GM18520 (cell line): ENCODE data around the gene OR2AE1.
"Not testable (repeated sequence)": the region's sequence is repeated elsewhere in the genome, so short reads cannot be mapped to it uniquely, and the experiment has no call there.

Experiments used
- ATAC-seq: cut with Tn5 transposase; IDR thresholded peaks from one replicate; pipeline ENCODE4 v1.9.1; 2021; ENCODE audit not compliant: unreplicated experiment

Gene OR2AE1, protein sequence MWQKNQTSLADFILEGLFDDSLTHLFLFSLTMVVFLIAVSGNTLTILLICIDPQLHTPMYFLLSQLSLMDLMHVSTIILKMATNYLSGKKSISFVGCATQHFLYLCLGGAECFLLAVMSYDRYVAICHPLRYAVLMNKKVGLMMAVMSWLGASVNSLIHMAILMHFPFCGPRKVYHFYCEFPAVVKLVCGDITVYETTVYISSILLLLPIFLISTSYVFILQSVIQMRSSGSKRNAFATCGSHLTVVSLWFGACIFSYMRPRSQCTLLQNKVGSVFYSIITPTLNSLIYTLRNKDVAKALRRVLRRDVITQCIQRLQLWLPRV

GRCh38 chr7:99876933-99877332, at the start of gene OR2AE1:
Gene OR2AE1, minus strand, starts transcription at chr7:99877033. Its CDS starts 0 bp downstream, at chr7:99877033.
- no peak for ATAC-seq

GRCh38 chr7:99926321-99926720, 49.5 kb upstream of the OR2AE1 start:
- no peak for ATAC-seq

DNA sequence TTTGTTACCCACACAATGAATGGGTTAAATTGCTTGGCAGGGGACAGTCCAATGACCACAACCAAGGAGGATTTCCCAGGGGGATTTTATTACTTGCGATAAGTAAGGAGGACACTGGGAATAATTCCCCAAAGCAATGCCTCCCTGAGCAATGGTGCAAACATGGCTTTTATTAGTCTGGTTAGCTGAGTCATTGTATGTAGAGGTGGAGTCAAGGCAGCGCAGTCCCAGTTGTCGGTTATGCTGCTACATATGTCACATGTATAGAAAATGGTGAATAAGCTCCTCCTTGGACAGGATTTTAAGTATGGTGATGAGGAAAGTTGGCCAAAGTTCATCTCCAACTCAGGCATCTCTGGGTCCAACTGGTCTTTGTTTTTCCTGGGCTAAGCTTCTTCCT, 46.4 kb upstream of the OR2AE1 start:
- ATAC-seq: no peak

DNA sequence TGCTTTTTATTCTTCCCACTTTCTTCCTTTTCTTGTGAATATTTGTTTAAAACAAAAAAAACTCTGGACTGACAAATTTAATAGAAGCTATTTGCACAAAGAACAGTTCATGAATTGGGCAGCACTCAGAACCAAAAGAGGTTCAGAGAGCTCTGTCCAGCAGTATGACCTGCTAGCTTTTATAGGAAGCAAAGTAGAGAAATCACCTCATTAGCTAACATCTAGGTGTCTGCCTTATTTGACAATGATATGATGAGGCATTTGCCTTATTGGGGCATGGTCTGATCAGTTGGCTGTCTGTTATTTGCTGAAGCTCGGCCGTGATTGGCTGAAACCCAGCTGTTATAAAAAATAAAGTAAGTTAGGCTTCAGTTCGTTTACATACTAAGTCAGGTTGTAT, 43.3 kb upstream of the OR2AE1 start:
- no peak for ATAC-seq

DNA sequence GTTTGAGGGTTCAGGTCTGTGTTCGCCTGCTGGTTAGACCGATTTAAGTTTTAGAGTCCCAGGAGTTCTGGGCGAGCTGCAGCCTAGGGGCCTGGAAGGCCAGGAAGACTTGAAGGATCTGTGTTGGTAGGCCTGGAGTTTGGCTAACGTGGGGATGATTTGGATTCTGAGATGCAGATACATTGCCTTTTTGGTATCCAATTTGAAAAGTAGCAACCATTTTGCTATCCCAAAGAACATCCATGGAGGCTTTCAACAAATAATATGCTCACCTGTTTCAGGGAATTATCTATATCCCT, 42.9 kb upstream of the OR2AE1 start:
- no peak for ATAC-seq

GRCh38 chr7:99918959-99919813, 42.4 kb upstream of the OR2AE1 start, which contains the start of gene TRIM4:
Gene TRIM4, minus strand, starts transcription at chr7:99919530. Its CDS starts 129 bp downstream, at chr7:99919401.
- ATAC-seq: peak; percentile 79

GRCh38 chr7:99910976-99911375, 34.1 kb upstream of the OR2AE1 start:
- no peak for ATAC-seq

DNA sequence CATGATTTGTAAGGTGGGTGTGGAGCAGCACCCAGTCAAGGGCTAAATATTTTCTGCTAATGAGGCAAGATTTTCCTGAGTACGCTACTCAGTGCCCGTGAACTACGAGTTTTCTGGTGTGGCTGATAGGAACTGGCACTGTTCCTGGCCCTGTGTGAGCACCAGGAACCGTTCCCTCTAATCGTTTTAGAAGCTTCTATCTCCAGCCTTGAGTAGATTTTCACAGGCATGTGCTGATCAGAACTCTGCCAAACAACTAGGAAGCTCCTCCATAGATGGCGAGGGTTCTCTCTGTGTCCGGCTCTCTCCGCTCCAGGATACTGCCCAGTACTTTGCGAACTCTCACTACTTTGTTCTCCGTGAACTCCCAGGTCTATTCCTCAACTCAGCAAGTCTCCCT, 24.7 kb upstream of the OR2AE1 start:
- no peak for ATAC-seq

GRCh38 chr7:99899830-99900519, 23.1 kb upstream of the OR2AE1 start:
- ATAC-seq: no peak

- ATAC-seq: no peak
Measured at GRCh38 chr7:99898836-99899235, 22.0 kb upstream of the OR2AE1 start.

- ATAC-seq: no peak
Measured at GRCh38 chr7:99898023-99898357, 21.2 kb upstream of the OR2AE1 start.

DNA sequence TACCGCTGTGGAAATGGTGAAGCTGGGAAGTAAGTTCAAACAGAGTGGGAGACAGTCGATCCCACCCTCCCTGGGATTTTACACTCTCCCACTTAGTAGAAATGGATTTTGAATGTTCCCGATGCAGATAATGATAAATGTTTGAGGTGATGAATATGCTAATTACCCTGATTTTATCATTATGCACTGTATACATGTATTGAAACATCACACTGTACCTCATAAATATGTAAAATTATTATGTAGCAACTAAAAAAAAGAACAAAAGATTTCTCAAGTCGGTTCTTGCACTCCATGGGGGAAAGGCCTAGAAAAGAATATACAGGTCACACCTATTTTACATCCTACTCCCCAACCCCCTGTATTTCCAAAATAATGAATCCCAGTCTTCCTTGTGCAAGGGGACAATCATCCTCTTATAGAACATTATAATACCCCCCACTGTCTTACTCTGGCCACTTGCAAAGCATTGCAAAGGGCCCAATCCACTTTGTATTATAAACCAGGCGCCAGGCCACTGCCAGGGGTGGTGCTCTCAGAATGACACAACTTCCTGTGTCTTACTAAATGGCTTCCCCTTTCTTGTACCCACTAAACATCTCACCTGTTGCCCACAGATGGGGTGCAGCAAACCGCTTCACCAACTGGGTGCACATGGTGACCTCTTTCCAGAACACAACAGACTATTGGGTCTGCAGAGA, 20.6 kb upstream of the OR2AE1 start:
- no peak for ATAC-seq

GRCh38 chr7:99894738-99895137, 17.9 kb upstream of the OR2AE1 start:
- ATAC-seq: no peak

DNA sequence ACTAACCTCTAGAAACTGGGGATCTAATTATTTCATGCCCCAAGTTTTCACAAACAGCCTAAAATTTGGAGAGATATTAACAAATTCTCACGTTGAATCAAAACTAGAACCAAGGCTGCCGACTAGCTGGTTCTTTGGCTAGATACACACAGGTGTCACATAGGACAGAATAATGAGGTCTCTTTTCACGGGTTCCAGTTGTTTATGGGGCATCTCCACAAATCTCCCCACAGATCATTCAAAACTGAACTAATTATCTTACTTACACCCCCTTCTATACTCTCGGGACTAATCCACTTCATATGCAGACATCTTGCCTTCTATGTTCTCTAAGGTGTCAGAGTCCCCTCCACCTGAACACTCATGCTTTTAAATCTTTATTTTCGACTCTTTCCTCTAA, 16.4 kb upstream of the OR2AE1 start:
- ATAC-seq: no peak

DNA sequence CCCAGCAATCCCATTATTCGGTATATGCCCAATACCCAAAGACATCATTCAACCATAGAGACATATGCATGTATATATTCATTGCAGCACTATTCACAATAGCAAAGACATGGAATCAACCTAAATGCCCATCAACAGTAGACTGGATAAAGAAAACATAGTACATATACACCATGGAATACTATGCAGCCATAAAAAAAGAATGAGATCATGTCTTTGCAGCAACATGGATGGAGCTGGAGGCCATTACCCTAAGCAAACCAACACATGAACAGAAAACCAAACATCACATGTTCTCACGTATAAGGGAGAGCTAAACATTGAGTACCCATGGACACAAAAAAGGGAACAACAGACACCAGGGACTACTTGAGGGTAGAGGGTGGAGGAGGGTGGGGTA, 13.5 kb upstream of the OR2AE1 start:
- ATAC-seq: not testable (repeated sequence)

DNA sequence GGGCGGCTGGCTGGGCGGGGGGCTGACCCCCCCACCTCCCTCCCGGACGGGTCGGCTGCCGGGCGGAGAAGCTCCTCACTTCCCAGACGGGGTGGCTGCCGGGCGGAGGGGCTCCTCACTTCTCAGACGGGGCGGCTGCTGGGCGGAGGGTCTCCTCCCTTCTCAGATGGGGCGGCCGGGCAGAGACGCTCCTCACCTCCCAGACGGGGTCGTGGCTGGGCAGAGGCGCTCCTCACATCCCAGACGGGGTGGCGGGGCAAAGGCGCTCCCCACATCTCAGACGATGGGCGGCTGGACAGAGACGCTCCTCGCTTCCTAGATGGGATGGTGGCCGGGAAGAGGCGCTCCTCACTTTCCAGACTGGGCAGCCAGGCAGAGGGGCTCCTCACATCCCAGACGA, 11.5 kb upstream of the OR2AE1 start:
- not testable (repeated sequence) for ATAC-seq

DNA sequence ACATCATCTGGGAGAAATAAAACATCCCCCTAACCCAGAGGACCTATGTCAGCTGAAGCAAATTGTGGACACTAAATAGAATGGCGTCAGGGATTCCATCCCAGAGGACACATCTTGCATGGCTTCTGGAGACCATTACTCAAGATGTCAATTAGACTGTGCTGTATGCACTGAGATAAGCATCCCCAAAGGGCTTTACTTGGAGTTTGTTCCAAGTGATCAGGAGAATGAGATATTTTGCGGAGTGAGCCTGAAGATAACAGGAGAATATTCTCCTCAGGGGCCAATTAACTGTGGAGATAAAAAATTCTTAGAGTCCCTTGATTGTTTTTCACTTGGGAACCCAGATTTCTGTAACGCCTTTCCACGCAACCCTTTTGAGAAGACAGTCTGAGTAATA, 4.5 kb upstream of the OR2AE1 start:
- ATAC-seq: no peak

DNA sequence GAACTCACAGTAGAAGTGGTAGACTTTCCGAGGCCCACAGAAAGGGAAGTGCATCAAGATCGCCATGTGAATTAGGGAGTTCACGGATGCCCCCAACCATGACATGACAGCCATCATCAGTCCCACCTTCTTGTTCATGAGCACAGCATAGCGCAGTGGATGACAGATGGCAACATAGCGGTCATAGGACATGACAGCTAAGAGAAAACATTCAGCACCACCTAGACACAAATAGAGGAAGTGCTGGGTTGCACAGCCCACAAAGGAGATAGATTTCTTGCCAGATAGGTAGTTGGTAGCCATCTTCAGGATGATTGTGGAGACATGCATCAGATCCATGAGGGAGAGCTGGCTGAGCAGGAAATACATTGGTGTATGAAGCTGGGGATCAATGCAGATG, 342 bp downstream of the OR2AE1 start:
- ATAC-seq: no peak

GRCh38 chr7:99868246-99868645, 8.6 kb downstream of the OR2AE1 start:
- ATAC-seq: no peak

DNA sequence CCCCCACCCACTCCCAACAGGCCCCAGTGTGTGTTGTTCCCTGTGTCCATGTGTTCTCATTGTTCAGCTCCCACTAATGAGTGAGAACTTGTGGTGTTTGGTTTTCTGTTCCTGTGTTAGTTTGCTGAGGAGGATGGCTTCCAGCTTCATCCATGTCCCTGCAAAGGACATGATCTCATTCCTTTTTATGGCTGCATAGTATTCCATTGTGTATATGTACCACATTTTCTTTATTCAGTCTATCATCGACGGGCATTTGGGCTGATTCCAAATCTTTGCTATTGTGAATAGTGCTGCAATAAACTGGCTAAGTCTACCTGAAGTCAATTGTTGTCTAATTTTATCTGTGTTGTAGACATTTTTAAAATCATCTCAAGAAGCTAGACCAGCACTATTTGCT, 9.4 kb downstream of the OR2AE1 start:
- not testable (repeated sequence) for ATAC-seq

- ATAC-seq: no peak
Measured at GRCh38 chr7:99863847-99864440, 12.9 kb downstream of the OR2AE1 start.
